ENCODE data around the gene CFAP61. TPM values are rescaled to one million over a fixed set of nuclear protein-coding genes. Genes with fewer than 3 reads are reported as not detected.

The CFAP61 gene
- total RNA-seq, 1 donor from 2014 or later: 5.6 TPM

DNA sequence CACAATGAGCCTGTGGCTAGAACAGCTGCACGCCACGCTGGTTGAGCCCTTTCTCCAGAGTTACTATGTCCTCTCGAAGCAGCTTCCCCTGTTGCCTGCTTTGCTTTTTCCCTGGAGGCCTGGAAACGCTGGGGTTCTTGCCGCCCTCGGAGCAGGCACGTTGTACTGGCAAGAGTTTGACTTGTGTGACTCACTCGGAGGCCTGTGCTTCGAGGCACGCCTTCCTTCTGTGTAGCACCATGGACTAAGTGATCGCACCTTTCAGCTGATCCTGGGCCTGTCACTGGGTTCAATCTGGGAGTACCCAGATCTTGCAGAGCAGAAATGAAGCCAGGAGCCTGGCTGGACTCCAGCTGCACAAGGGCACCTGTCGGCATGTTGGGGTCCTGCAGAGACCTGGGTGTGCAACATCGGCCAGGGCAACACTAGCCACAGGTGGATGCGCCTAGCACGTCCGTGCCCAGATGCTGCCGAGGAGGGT lies 320.8 kb downstream of the CFAP61 start:
- TF ChIP-seq, protein P1, sequence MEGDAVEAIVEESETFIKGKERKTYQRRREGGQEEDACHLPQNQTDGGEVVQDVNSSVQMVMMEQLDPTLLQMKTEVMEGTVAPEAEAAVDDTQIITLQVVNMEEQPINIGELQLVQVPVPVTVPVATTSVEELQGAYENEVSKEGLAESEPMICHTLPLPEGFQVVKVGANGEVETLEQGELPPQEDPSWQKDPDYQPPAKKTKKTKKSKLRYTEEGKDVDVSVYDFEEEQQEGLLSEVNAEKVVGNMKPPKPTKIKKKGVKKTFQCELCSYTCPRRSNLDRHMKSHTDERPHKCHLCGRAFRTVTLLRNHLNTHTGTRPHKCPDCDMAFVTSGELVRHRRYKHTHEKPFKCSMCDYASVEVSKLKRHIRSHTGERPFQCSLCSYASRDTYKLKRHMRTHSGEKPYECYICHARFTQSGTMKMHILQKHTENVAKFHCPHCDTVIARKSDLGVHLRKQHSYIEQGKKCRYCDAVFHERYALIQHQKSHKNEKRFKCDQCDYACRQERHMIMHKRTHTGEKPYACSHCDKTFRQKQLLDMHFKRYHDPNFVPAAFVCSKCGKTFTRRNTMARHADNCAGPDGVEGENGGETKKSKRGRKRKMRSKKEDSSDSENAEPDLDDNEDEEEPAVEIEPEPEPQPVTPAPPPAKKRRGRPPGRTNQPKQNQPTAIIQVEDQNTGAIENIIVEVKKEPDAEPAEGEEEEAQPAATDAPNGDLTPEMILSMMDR (conservative IDR thresholded peaks at IDR 0.05): no peak
- Mint-ChIP-seq H3K4me1 (ENCODE audit: unreplicated experiment) (peaks cover 6% of the 10 kb centered on the region), H3K9me3 (no peaks in the 10 kb centered on the region), H3K27ac (no peak overlapping the region), H3K4me3 (no peak overlapping the region), H3K27me3 (peaks cover 76% of the 10 kb centered on the region), H3K36me3 (no peaks in the 10 kb centered on the region)
- no peak for DNase-seq (ENCODE audit: extremely low spot score, unreplicated experiment)

DNA sequence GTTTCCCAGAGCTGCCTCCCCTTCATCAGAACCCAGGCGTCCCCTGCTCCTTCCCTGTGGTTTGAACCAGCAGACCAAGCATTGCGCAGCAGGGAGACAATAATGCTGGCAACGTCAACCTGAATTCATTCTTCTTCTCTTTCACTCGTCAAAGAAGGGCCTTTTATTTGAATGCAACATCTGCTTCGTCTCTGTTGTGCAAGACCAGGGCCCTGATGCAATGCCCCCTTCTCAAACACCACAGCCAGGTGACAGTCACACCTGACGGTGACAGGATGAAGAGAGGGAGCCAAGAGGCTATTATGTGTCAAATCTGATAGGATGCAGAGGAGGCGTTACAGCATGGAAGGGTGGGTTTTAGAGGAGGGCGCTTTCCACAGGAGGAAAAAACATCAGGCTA lies 323.5 kb downstream of the CFAP61 start:
- Mint-ChIP-seq H3K27me3 (peaks cover 63% of the 10 kb centered on the region), H3K9me3 (no peaks in the 10 kb centered on the region), H3K4me1 (ENCODE audit: unreplicated experiment) (no peaks in the 10 kb centered on the region), H3K4me3 (no peak overlapping the region), H3K36me3 (no peaks in the 10 kb centered on the region), H3K27ac (peak overlapping the region; percentile 37)
- TF ChIP-seq, protein P1 (conservative IDR thresholded peaks at IDR 0.05): no peak
- no peak for DNase-seq (ENCODE audit: extremely low spot score, unreplicated experiment)

DNA sequence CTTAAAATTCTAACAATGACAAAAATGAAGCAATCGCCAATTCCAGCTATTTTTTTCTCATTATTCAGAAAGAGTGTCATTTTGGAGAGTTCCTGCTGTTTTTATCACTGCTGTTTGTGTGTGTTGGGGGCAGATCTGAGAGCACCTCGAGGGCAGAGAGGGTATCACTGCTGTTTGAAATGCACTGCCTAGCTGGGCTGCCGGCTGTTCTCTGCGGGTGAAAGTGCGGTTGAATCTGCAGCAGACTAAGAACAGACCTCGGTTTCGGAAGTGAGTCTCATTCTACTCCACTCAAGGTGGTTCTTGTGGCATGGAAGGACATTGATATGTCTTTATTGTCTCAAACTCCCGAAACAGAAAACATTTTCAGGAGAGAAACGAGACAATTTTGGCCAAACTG lies 333.9 kb downstream of the CFAP61 start:
- no peaks in the 10 kb centered on the region for H3K36me3 Mint-ChIP-seq
- no peak for DNase-seq (ENCODE audit: extremely low spot score, unreplicated experiment)
- H3K27me3 Mint-ChIP-seq: peaks cover 9% of the 10 kb centered on the region
- H3K27ac Mint-ChIP-seq: no peak overlapping the region
- H3K4me3 Mint-ChIP-seq: no peak overlapping the region
- TF ChIP-seq, protein P1 (conservative IDR thresholded peaks at IDR 0.05): no peak
- peaks cover 5% of the 10 kb centered on the region for H3K4me1 Mint-ChIP-seq (ENCODE audit: unreplicated experiment)
- H3K9me3 Mint-ChIP-seq: no peaks in the 10 kb centered on the region

DNA sequence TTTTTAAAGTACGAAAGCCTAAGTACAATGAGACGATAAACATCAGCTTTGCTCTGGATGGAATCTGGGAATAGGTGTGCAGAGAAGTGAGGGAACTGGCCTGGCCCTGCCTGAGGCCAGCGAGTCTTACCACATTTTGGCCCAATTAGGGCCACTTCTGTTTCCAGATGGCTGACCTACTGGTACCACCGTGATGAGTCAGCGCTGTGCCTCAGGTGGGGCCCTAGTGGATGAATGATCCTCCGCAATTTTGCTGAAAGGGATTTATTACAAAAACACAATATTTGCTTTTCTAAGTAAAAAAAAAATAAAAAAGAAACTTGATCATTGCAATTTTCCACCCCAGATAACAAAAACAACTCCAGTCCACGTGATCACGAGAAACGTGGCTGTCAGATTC lies 338.1 kb downstream of the CFAP61 start:
- Mint-ChIP-seq H3K27ac (no peak overlapping the region), H3K4me3 (no peak overlapping the region), H3K9me3 (no peaks in the 10 kb centered on the region), H3K27me3 (no peaks in the 10 kb centered on the region), H3K4me1 (ENCODE audit: unreplicated experiment) (peaks cover 14% of the 10 kb centered on the region), H3K36me3 (no peaks in the 10 kb centered on the region)
- no peak for DNase-seq (ENCODE audit: extremely low spot score, unreplicated experiment)
- TF ChIP-seq, protein P1 (conservative IDR thresholded peaks at IDR 0.05): no peak

DNA sequence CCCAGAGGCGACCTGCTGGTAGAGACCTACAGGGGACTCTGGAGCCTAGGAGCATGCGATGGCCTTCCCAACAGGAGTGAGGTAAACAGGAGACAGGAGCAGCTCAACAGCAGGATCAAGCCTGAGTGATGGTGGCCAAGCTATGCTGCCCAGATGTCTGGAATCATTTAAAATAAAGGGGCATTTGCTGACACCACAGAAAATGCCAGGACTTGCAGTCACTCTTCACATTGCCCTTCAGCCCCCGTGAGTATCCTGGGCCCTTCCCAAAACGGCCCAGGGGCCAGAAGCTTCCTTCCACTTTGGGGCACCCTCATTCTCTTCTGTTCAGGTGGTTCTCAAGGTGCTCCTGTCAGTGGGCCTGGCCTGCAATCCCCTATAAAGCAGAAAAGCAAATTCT lies 338.8 kb downstream of the CFAP61 start:
- no peaks in the 10 kb centered on the region for H3K36me3 Mint-ChIP-seq
- peaks cover 14% of the 10 kb centered on the region for H3K4me1 Mint-ChIP-seq (ENCODE audit: unreplicated experiment)
- TF ChIP-seq, protein P1 (conservative IDR thresholded peaks at IDR 0.05): no peak
- no peaks in the 10 kb centered on the region for H3K9me3 Mint-ChIP-seq
- H3K4me3 Mint-ChIP-seq: no peak overlapping the region
- no peaks in the 10 kb centered on the region for H3K27me3 Mint-ChIP-seq
- H3K27ac Mint-ChIP-seq: no peak overlapping the region
- no peak for DNase-seq (ENCODE audit: extremely low spot score, unreplicated experiment)

DNA sequence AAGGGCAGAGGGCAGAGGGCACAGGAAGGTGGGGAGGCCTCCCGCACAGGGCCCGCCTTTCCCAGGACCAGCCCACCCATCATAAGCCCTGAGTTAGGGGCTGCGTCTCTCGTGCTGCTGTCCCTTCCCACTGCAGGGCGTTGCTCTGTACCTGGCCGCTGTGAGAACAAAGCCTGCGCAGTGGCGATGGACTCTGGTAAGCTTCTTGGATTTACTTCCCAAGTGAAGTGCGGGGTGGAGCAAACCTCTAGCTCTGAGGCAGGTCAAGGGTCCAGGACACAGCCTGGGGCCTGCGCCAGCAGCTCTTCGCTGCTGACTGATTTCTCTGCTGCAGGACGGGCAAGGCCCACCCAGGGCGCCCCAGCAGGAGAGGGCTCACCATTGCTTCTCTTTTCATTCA lies 339.4 kb downstream of the CFAP61 start:
- Mint-ChIP-seq H3K27me3 (no peaks in the 10 kb centered on the region), H3K9me3 (no peaks in the 10 kb centered on the region), H3K4me1 (ENCODE audit: unreplicated experiment) (peaks cover 14% of the 10 kb centered on the region), H3K4me3 (no peak overlapping the region), H3K27ac (no peak overlapping the region), H3K36me3 (no peaks in the 10 kb centered on the region)
- DNase-seq (ENCODE audit: extremely low spot score, unreplicated experiment): no peak
- TF ChIP-seq, protein P1 (conservative IDR thresholded peaks at IDR 0.05): no peak
